Spleen (tissue), 7 donors: Measurements from ENCODE around the gene CD226.

Experiments
- CTCF ChIP-seq, 11 experiments: fragments of 200-600 bp in 7 of 11; fragments of 450-650 bp in 4 of 11; sonication (generic) in 4 of 11; IDR thresholded peaks in 8 of 11; conservative IDR thresholded peaks in 3 of 11; 1 replicate in 7 of 11; 2 replicates in 4 of 11; pipeline versions ENCODE4 v1.4.0 to v1.8.0; 2016 to 2021; ENCODE audit warnings: antibody characterized with exemption in 11 of 11, inconsistent platforms in 4 of 11, mild to moderate bottlenecking in 1 of 11
- POLR2A ChIP-seq, 3 donors: fragments of 450-650 bp; IDR thresholded peaks; one replicate each; pipeline ENCODE4 v1.5.1; 2017; ENCODE audit warnings: antibody characterized with exemption in 3 of 3, mild to moderate bottlenecking in 1 of 3
- donor health status: DM: no; HTN: no; CAD: no; lungs with moderate emphysema.
- donor health status: DM: no; HTN: no; CAD: no.
- donor health status: DM: no; HTN: no; CAD: no.

GRCh38 chr18:69843015-69843414, 104.7 kb downstream of the CD226 start:
- no peak for TF ChIP-seq POLR2A (IDR thresholded peaks at IDR 0.05)
- no peak for TF ChIP-seq CTCF (IDR thresholded peaks at IDR 0.05 in 8 of 11, conservative IDR thresholded peaks at IDR 0.05 in 3 of 11)
